ENCODE results near the gene VPS37C. TPM values are rescaled to one million over a fixed set of nuclear protein-coding genes. Genes with fewer than 3 reads are reported as not detected.

VPS37C gene
- total RNA-seq, 6 experiments from 2014 or later = 14.6 to 17.0 (median 16.0) TPM

GRCh38 chr11:61123775-61124571 is 37.3 kb downstream of the VPS37C start:
- Mint-ChIP-seq H3K27ac (no peak overlapping the region), H3K4me1 (ENCODE audit: low read depth) (peaks cover 3% of the 10 kb centered on the region; the same call in 1 of the 2 replicates), H3K4me3 (no peak overlapping the region), H3K9me3 (no peaks in the 10 kb centered on the region), H3K27me3 (ENCODE audit: insufficient read depth) (peaks cover 13% of the 10 kb centered on the region), H3K36me3 (ENCODE audit: low read depth) (no peaks in the 10 kb centered on the region)
- no peak for TF ChIP-seq CTCF (IDR thresholded peaks at IDR 0.05)
- no peak for DNase-seq

- H3K36me3 Mint-ChIP-seq (ENCODE audit: low read depth) = no peaks in the 10 kb centered on the region
- DNase-seq = no peak
- no peak for TF ChIP-seq CTCF (IDR thresholded peaks at IDR 0.05)
- H3K4me3 Mint-ChIP-seq = no peak overlapping the region
- H3K27ac Mint-ChIP-seq = no peak overlapping the region
- H3K9me3 Mint-ChIP-seq = no peaks in the 10 kb centered on the region
- H3K27me3 Mint-ChIP-seq (ENCODE audit: insufficient read depth) = peaks cover 11% of the 10 kb centered on the region
- H3K4me1 Mint-ChIP-seq (ENCODE audit: low read depth) = no peaks in the 10 kb centered on the region
Observed at GRCh38 chr11:61122761-61123160, 38.5 kb downstream of the VPS37C start.

GRCh38 chr11:61121917-61122316 is 39.3 kb downstream of the VPS37C start:
- Mint-ChIP-seq H3K4me3 (no peak overlapping the region), H3K27ac (no peak overlapping the region), H3K4me1 (ENCODE audit: low read depth) (no peaks in the 10 kb centered on the region), H3K27me3 (ENCODE audit: insufficient read depth) (peaks cover 11% of the 10 kb centered on the region), H3K36me3 (ENCODE audit: low read depth) (no peaks in the 10 kb centered on the region), H3K9me3 (no peaks in the 10 kb centered on the region)
- no peak for DNase-seq
- TF ChIP-seq CTCF (IDR thresholded peaks at IDR 0.05) = no peak

- no peaks in the 10 kb centered on the region for H3K36me3 Mint-ChIP-seq (ENCODE audit: low read depth)
- DNase-seq = no peak
- H3K9me3 Mint-ChIP-seq = no peaks in the 10 kb centered on the region
- TF ChIP-seq CTCF (IDR thresholded peaks at IDR 0.05) = no peak
- H3K27me3 Mint-ChIP-seq (ENCODE audit: insufficient read depth) = peaks cover 12% of the 10 kb centered on the region
- H3K4me1 Mint-ChIP-seq (ENCODE audit: low read depth) = no peaks in the 10 kb centered on the region
- no peak overlapping the region for H3K4me3 Mint-ChIP-seq
- no peak overlapping the region for H3K27ac Mint-ChIP-seq
Observed at GRCh38 chr11:61121192-61121831, 39.9 kb downstream of the VPS37C start.

- Mint-ChIP-seq H3K36me3 (ENCODE audit: low read depth) (no peaks in the 10 kb centered on the region), H3K9me3 (no peaks in the 10 kb centered on the region), H3K27me3 (ENCODE audit: insufficient read depth) (peaks cover 10% of the 10 kb centered on the region), H3K4me3 (no peak overlapping the region), H3K27ac (no peak overlapping the region), H3K4me1 (ENCODE audit: low read depth) (no peaks in the 10 kb centered on the region)
- no peak for TF ChIP-seq CTCF (IDR thresholded peaks at IDR 0.05)
- DNase-seq = peak; percentile 10
Observed at GRCh38 chr11:61120706-61121191, 40.5 kb downstream of the VPS37C start.

Measured in HFFc6 (cell line).